ENCODE data around the gene BMPR1B. TPM values are rescaled to one million over a fixed set of nuclear protein-coding genes. Genes with fewer than 3 reads are reported as not detected.

BMPR1B gene
- total and polyA plus RNA-seq, 12 donors, result 0.04 to 7.8 (median 2.5) TPM

DNA sequence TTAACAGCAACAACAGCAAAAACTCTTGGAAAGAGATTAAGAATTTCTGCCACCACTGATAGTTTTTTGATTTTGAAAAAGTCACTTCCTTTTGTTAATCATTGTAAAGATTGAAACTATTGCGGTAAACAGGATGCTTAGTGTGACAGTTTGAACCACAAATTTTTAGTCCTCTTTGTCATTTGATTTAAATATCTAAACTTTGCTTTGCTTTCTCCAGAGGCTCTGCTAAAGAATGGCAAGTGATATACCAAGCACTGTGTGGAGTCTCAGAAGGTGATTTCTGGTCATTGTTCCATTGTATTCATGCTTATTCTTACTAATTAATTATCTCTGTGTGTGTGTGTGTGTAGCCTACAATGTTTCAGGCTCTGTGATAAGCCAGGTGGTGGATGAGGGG lies 155.6 kb downstream of the BMPR1B start:
- 54 to 64% methylated on average over 1 of the region's 1 CpG for whole genome bisulfite sequencing, 2 donors
- Histone ChIP-seq H3K27me3 (no peaks in the 10 kb centered on the region), H3K4me3 (no peak overlapping the region), H3K4me1 (no peaks in the 10 kb centered on the region), H3K9me3 (peaks cover 0 to 21% (median 6%) of the 10 kb centered on the region in 11 donors), H3K36me3 (no peaks in the 10 kb centered on the region), H3K27ac (no peak overlapping the region)
- TF ChIP-seq, protein P1, sequence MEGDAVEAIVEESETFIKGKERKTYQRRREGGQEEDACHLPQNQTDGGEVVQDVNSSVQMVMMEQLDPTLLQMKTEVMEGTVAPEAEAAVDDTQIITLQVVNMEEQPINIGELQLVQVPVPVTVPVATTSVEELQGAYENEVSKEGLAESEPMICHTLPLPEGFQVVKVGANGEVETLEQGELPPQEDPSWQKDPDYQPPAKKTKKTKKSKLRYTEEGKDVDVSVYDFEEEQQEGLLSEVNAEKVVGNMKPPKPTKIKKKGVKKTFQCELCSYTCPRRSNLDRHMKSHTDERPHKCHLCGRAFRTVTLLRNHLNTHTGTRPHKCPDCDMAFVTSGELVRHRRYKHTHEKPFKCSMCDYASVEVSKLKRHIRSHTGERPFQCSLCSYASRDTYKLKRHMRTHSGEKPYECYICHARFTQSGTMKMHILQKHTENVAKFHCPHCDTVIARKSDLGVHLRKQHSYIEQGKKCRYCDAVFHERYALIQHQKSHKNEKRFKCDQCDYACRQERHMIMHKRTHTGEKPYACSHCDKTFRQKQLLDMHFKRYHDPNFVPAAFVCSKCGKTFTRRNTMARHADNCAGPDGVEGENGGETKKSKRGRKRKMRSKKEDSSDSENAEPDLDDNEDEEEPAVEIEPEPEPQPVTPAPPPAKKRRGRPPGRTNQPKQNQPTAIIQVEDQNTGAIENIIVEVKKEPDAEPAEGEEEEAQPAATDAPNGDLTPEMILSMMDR (IDR thresholded peaks at IDR 0.05), result no peak
- no peak for DNase-seq
- ATAC-seq, result no peak
- intact Hi-C loops (cut with DNase I), result no loop called here

DNA sequence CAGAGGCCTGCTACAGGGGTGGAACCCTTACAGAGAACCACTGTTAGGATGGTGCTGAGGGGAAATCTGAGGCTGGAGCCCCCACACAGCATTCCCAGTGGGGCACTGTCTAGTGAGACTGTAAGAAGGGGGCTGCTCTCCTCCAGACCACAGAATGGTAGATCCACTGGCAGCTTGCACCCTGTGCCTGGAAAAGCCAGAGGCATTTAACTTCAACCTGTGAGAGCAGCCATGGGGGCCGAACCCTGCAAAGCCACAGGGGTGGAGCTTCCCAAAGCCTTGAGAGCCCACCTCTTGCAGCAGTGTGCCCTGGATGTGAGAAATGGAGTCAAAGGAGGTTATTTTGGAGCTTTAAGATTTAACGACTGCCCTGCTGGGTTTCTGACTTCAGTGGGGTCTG lies 159.4 kb downstream of the BMPR1B start:
- Histone ChIP-seq H3K27me3 (no peaks in the 10 kb centered on the region), H3K9me3 (peaks cover 0 to 21% (median 6%) of the 10 kb centered on the region in 11 donors), H3K4me3 (no peak overlapping the region), H3K27ac (no peak overlapping the region), H3K36me3 (no peaks in the 10 kb centered on the region), H3K4me1 (no peaks in the 10 kb centered on the region)
- DNase-seq (no peak), ATAC-seq (no peak)
- WGBS, 2 donors, result 92 to 93% methylated on average over 2 of the region's 2 CpGs
- intact Hi-C loops (cut with DNase I), result no loop called here
- TF ChIP-seq, protein P1 (IDR thresholded peaks at IDR 0.05), result no peak

DNA sequence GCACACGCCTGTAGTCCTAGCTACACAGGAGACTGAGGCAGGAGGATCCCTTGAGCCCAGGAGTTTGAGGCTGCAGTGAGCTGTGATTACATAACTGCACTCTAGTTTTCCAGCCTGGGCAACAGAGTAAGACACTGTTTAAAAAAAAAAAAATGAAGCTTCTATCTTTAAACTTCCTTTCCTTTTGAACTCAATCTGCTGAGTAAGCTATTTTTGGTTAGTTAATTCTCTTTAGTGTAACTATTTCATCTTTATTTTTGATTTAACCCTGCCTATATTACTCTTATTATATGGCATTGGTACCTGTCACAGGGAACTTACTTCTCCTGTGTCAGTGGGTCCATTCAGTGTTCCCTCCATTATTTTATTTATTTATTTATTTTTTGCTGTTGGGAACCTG lies 160.8 kb downstream of the BMPR1B start:
- no peaks in the 10 kb centered on the region for H3K36me3 ChIP-seq
- TF ChIP-seq, protein P1 (IDR thresholded peaks at IDR 0.05), result no peak
- DNase-seq, result no peak
- WGBS, 2 donors, result 92 to 100% methylated on average over 1 of the region's 1 CpG
- intact Hi-C loops (cut with DNase I), result no loop called here
- no peak for ATAC-seq
- no peaks in the 10 kb centered on the region for H3K27me3 ChIP-seq
- H3K27ac ChIP-seq, result no peak overlapping the region
- H3K4me3 ChIP-seq, result no peak overlapping the region
- H3K9me3 ChIP-seq, result peaks cover 0 to 21% (median 6%) of the 10 kb centered on the region in 11 donors
- H3K4me1 ChIP-seq, result no peaks in the 10 kb centered on the region

DNA sequence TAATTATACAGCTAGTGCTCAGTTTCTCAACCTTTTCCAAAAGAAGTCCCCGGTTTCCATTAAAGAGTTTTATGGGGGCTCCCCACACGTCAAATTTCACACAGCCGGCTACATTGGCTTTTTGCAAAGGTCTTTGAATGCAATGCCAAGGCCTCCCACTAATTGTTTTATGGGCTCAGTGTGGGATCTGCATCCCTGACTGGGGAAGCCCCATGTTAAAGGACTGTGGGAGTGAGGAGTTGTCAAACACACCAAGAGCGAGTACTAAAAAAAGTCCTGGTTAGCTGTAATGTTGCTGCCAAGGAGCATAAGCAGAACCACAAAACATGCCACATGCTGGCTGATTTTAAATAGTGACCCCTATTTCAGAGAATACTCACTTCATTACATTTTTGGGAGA lies 162.6 kb downstream of the BMPR1B start:
- no peak overlapping the region for H3K27ac ChIP-seq
- 75 to 82% methylated on average over 4 of the region's 4 CpGs for WGBS, 2 donors
- DNase-seq (no peak), ATAC-seq (peak in 1 of 8 donors; percentile 47)
- TF ChIP-seq, protein P1 (IDR thresholded peaks at IDR 0.05), result no peak
- H3K36me3 ChIP-seq, result no peaks in the 10 kb centered on the region
- H3K4me1 ChIP-seq, result no peaks in the 10 kb centered on the region
- no peak overlapping the region for H3K4me3 ChIP-seq
- no peaks in the 10 kb centered on the region for H3K27me3 ChIP-seq
- intact Hi-C loops (cut with DNase I), result no loop called here
- peaks cover 0 to 21% (median 6%) of the 10 kb centered on the region in 11 donors for H3K9me3 ChIP-seq
